Activated T-cell treated with anti-CD3 and anti-CD28 coated beads, Interleukin-2, amount 50 U/mL, for 24 hours (primary cell): Measurements from ENCODE around the gene KRTAP29-1.

ENCODE experiments used
- DNase-seq: peaks from one replicate; pipeline ENCODE4 v3.0.0-alpha.2; 2020
- H3K27ac Mint-ChIP-seq: 2 replicates; pipeline ENCODE4 v1.8.0; 2020; ENCODE audit warnings: mild to moderate bottlenecking, mixed read lengths
- H3K27me3 Mint-ChIP-seq: 2 replicates; pipeline ENCODE4 v1.8.0; 2020; ENCODE audit warnings: mixed read lengths
- H3K36me3 Mint-ChIP-seq: 2 replicates; pipeline ENCODE4 v1.8.0; 2020; ENCODE audit warnings: low read depth, mixed read lengths
- H3K4me1 Mint-ChIP-seq: 2 replicates; pipeline ENCODE4 v1.8.0; 2020; ENCODE audit warnings: low read depth, mixed read lengths
- H3K4me3 Mint-ChIP-seq: 2 replicates; pipeline ENCODE4 v1.8.0; 2020; ENCODE audit warnings: mild to moderate bottlenecking, moderate library complexity, mixed read lengths
- H3K9me3 Mint-ChIP-seq: 2 replicates; pipeline ENCODE4 v1.8.0; 2020; ENCODE audit warnings: mixed read lengths

KRTAP29-1 gene

DNA sequence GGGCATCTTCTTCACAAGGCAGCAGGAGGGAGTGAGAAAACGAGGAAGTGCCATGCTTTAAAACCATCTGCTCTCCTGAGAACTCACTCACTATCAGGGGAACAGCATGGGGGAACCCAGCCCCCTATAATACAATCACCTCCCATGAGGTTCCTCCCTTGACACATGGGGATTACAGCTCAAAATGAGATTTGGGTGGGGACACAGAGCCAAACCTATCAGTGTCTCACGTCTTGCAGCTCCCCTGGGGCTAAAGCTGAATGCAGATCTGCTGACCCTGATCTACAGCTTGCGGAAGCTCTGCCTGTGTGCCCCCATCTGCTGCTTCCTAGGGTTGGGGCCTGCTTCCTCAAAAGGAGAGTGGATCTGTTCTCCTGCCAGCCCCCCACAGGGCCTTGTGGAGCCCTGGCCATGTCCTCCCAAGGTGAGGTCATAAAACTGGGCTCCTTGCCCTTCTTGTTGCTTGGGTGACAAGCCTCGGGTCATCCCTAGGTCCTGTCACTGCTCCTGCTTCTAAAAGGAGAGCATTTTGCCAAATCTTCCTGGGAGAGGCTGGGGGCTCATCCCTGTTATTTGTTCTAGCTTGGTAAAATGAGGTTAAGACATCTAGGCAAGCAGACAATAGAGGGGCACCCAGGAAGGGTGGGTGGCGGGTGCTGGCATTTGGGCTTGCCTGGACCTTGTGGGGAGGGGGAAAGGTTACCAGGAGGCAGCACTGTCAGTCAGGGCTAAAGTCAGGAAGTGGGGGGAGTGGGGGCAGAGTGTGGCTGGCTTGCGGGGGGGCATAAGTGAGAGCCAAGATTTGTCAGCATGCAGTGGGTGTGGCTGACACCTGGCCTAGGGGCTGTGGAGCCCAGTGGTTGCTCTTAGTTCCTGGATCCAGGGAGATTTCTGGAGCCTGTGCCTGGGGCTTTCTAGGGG lies 32.0 kb upstream of the KRTAP29-1 start:
- no peak overlapping the region for H3K27ac Mint-ChIP-seq
- H3K36me3 Mint-ChIP-seq = no peaks in the 10 kb centered on the region
- H3K4me1 Mint-ChIP-seq = peaks cover 47% of the 10 kb centered on the region
- no peaks in the 10 kb centered on the region for H3K27me3 Mint-ChIP-seq
- no peak overlapping the region for H3K4me3 Mint-ChIP-seq
- no peak for DNase-seq
- H3K9me3 Mint-ChIP-seq = no peaks in the 10 kb centered on the region

DNA sequence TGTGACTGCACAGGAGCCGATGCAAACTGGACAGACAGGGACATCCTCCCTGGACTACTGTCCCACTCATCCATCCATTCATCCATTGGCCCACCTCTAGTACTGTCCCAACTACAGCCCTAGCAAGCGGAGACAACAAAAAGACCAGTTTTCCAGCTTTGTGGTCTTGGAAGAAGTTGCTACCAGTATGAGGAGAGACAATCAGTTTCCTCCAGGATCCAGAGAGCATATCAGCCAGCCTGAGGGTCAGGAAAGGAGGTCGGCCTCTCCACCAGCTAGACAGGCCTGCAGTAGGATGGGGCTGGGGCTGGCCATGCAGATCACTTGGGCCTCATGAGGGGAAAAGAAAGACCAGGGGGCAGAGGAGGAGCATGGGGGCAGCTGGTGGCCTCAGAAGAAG lies 31.2 kb upstream of the KRTAP29-1 start:
- Mint-ChIP-seq H3K4me3 (no peak overlapping the region), H3K27me3 (no peaks in the 10 kb centered on the region), H3K4me1 (peaks cover 39% of the 10 kb centered on the region), H3K9me3 (no peaks in the 10 kb centered on the region), H3K27ac (no peak overlapping the region), H3K36me3 (no peaks in the 10 kb centered on the region)
- DNase-seq = no peak

- Mint-ChIP-seq H3K4me1 (peaks cover 34% of the 10 kb centered on the region), H3K36me3 (no peaks in the 10 kb centered on the region), H3K27me3 (no peaks in the 10 kb centered on the region), H3K4me3 (no peak overlapping the region), H3K27ac (no peak overlapping the region), H3K9me3 (no peaks in the 10 kb centered on the region)
- DNase-seq = no peak
Measured at GRCh38 chr17:41333098-41333497, 30.4 kb upstream of the KRTAP29-1 start.

- no peaks in the 10 kb centered on the region for H3K9me3 Mint-ChIP-seq
- no peak overlapping the region for H3K27ac Mint-ChIP-seq
- no peak for DNase-seq
- peaks cover 32% of the 10 kb centered on the region for H3K4me1 Mint-ChIP-seq
- no peaks in the 10 kb centered on the region for H3K36me3 Mint-ChIP-seq
- no peak overlapping the region for H3K4me3 Mint-ChIP-seq
- no peaks in the 10 kb centered on the region for H3K27me3 Mint-ChIP-seq
Measured at GRCh38 chr17:41332239-41332638, 29.6 kb upstream of the KRTAP29-1 start.

DNA sequence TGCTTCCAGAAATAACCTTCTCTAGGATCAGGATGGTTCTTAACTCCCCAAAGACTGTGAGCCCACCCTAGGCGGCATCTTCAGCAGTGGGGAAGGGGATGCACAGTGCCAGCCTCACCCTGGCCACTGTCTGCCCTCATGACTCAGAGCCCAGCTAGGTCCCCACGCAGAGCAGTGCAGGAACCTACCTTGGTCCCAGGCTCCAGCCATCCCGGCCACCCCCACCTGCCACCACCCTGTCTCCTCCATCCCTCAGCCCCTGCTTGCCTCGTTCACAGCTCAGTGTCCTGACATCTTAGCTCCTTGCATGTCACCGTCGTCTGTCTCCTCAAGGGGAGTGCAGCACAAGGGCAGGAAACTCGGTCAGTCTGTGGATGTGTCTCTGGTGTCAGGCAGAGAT lies 29.0 kb upstream of the KRTAP29-1 start:
- H3K27ac Mint-ChIP-seq = no peak overlapping the region
- no peaks in the 10 kb centered on the region for H3K9me3 Mint-ChIP-seq
- H3K4me1 Mint-ChIP-seq = peaks cover 37% of the 10 kb centered on the region
- H3K27me3 Mint-ChIP-seq = no peaks in the 10 kb centered on the region
- H3K36me3 Mint-ChIP-seq = no peaks in the 10 kb centered on the region
- DNase-seq = no peak
- no peak overlapping the region for H3K4me3 Mint-ChIP-seq

DNA sequence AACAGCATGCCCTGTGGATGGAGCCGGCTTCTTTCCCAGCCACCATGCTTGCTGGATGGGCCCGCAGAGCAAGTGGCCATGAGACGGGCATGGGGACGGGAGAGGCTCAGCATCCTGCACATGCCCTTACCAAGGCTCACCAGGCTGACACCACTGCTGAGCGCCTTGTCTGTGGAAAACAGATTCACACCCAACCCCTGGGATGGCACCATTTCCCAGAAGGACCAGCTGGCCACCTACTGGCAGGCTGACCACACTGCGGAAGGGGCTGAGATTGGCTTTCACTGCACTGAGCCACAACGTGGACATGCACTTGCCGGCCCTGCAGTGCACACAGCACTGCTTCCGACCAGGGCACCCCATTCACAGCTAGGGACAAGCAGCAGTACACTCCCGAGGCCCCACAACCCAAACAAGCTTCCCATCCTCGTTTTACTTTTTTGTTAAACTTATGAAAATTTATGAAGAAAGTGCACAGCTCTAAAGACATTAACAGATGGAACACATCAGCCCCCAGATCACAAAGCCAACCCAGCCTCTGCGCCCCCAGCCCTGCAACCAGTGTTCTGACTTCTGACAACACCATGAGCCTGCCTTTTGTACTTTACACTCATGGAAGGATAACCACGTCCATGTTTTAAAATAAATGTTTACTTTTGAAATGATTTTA lies 26.8 kb upstream of the KRTAP29-1 start:
- Mint-ChIP-seq H3K9me3 (no peaks in the 10 kb centered on the region), H3K27ac (no peak overlapping the region)

DNA sequence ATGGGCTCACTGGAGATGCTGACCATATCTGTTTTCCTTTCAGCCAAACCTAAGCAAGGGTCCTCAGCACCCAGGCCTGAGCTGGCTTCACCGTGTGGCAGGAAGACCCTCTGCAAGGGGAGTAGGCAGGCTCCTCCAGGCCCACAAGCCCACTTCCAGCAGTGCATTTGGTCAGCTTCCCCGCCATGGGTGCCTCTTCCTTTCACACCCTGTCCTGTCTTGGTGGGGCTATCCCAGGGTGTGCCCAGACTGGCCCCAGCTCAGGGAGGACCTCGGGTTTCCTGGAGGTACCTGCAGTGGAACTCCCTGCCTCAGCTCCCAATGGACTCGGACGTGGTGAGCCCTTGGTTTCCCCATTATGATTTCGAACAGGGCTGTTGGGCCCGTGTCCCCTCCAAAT lies 25.6 kb upstream of the KRTAP29-1 start:
- H3K4me3 Mint-ChIP-seq = no peak overlapping the region
- H3K27me3 Mint-ChIP-seq = no peaks in the 10 kb centered on the region
- H3K27ac Mint-ChIP-seq = no peak overlapping the region
- no peaks in the 10 kb centered on the region for H3K36me3 Mint-ChIP-seq
- H3K9me3 Mint-ChIP-seq = no peaks in the 10 kb centered on the region
- H3K4me1 Mint-ChIP-seq = peaks cover 24% of the 10 kb centered on the region
- DNase-seq = no peak

More for the DNA sequence above, 26.8 kb upstream of the KRTAP29-1 start:
- no peak for DNase-seq
- Mint-ChIP-seq H3K36me3 (no peaks in the 10 kb centered on the region), H3K27me3 (no peaks in the 10 kb centered on the region), H3K4me3 (no peak overlapping the region), H3K4me1 (peaks cover 25% of the 10 kb centered on the region)

- H3K9me3 Mint-ChIP-seq = no peaks in the 10 kb centered on the region
- no peaks in the 10 kb centered on the region for H3K27me3 Mint-ChIP-seq
- H3K4me3 Mint-ChIP-seq = no peak overlapping the region
- peaks cover 27% of the 10 kb centered on the region for H3K4me1 Mint-ChIP-seq
- DNase-seq = no peak
- no peak overlapping the region for H3K27ac Mint-ChIP-seq
- no peaks in the 10 kb centered on the region for H3K36me3 Mint-ChIP-seq
Measured at GRCh38 chr17:41327411-41328120, 24.9 kb upstream of the KRTAP29-1 start.

- no peaks in the 10 kb centered on the region for H3K36me3 Mint-ChIP-seq
- no peak for DNase-seq
- no peaks in the 10 kb centered on the region for H3K27me3 Mint-ChIP-seq
- H3K4me3 Mint-ChIP-seq = no peak overlapping the region
- peaks cover 29% of the 10 kb centered on the region for H3K4me1 Mint-ChIP-seq
- H3K9me3 Mint-ChIP-seq = no peaks in the 10 kb centered on the region
- no peak overlapping the region for H3K27ac Mint-ChIP-seq
Measured at GRCh38 chr17:41326173-41327145, 23.8 kb upstream of the KRTAP29-1 start.

DNA sequence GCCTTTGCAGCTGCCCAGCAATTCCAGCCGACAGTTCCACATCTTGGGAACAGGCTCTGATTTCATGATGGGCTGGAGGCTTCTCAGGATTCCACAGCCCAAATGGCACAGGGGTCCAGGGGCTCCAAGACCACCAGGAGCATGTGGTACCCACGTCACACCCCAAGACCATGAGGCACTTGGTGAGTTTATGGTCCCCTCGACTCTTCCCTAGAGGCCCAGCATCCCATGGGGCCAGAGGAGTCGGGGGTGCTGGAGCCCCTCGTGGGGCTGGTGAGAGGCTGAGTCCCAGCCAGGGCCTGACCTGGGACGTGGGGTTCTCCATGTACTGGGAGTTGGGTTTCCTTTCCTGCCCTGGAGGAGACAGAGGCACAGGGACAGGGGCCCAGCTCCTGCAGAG lies 23.0 kb upstream of the KRTAP29-1 start:
- Mint-ChIP-seq H3K27me3 (no peaks in the 10 kb centered on the region), H3K9me3 (peaks cover 1% of the 10 kb centered on the region), H3K27ac (no peak overlapping the region), H3K36me3 (no peaks in the 10 kb centered on the region), H3K4me1 (peaks cover 29% of the 10 kb centered on the region), H3K4me3 (no peak overlapping the region)
- DNase-seq = no peak

DNA sequence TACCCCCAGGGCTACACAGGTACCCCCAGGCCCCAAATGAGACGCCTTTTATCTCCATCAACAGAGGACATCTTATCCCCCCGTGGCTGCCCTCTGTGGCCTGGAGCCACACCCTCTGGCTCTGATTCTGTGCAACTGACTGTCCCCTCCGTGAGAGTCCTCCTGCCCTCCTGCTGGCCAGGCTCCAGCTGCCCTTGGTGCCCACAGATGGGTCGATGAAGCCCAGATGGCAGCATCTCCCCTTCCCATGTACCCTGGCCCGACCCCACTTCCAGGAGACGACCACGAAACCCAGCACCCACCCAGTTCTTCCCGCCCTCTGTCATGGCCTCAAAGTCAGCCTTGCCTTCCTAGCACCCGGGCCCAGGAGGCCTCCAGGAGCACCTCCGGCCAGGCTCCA lies 22.5 kb upstream of the KRTAP29-1 start:
- no peaks in the 10 kb centered on the region for H3K27me3 Mint-ChIP-seq
- no peak overlapping the region for H3K4me3 Mint-ChIP-seq
- peaks cover 29% of the 10 kb centered on the region for H3K4me1 Mint-ChIP-seq
- H3K9me3 Mint-ChIP-seq = peaks cover 4% of the 10 kb centered on the region
- DNase-seq = no peak
- H3K27ac Mint-ChIP-seq = no peak overlapping the region
- no peaks in the 10 kb centered on the region for H3K36me3 Mint-ChIP-seq

DNA sequence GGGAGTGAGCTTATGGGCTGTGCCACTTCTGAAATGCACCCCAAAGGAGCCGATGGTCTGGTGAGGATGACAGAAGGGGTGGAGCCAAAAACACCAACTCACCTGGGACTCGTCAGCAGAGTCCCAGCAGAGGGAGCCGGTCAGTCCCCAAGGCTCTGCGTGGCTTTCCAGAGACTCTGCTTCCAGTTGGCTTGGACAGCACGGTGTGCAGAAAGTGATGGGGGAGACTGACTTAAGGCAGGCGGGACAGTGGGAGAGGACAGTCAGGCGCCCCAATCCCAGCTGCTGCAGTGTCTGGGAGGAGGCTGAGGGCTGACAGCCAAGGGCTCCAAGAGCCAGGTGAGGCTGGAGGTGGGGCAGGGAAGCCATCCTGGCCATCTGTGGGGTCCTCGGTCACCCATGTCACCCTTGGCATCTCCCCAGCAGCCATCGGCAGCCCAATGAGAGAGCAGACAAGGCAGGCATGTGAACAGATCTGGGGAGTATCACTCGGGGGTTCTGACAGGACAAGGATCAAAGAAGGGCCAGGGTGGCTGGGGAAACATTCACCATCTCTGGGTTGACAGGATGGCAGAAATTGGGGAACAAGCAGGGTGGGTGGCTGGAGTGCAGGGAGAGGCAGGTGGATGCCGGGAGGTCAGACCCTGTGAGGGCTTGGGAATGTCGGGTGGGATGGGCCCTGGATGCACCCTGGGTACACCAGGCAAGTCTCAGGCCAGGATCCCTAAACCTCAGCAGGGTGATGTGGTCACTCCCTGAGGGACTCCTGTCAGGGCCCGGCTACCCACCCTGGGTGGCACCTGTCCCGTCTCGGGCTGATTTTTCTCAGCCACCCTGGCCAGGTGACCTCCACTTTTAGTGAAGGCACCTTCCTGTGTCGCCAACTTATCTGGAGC lies 21.8 kb upstream of the KRTAP29-1 start:
- H3K27me3 Mint-ChIP-seq = no peaks in the 10 kb centered on the region
- peaks cover 29% of the 10 kb centered on the region for H3K4me1 Mint-ChIP-seq
- peaks cover 10% of the 10 kb centered on the region for H3K9me3 Mint-ChIP-seq
- H3K4me3 Mint-ChIP-seq = no peak overlapping the region
- DNase-seq = no peak
- no peaks in the 10 kb centered on the region for H3K36me3 Mint-ChIP-seq
- no peak overlapping the region for H3K27ac Mint-ChIP-seq
